Heart left ventricle (tissue), 16 donors: ENCODE measurements around the gene CLNK. TPM values are rescaled to one million over a fixed set of nuclear protein-coding genes. Genes with fewer than 3 reads are reported as not detected.
A peak's percentile ranks its signal among the peaks of the same experiment; 100 is the strongest.

Experiments
- ATAC-seq, 4 donors: fragments of 200-7000 bp; cut with Tn5 transposase; one replicate each; pipeline ENCODE4 v1.9.1; 2020 to 2022; ENCODE audit warnings: moderate library complexity in 4 of 4, mild to moderate bottlenecking in 3 of 4, moderate number of reproducible peaks in 1 of 4
- DNase-seq, 5 donors: peaks; one replicate each; pipeline ENCODE4 v3.0.0-alpha.2; 2020
- H3K27ac ChIP-seq, 12 donors: fragments of 200-600 bp; sonication (generic) in 4 of 12; one replicate each; pipeline versions ENCODE4 v1.5.0 to v1.8.0; 2016 to 2022; ENCODE audit warnings: mild to moderate bottlenecking in 2 of 12
- H3K27me3 ChIP-seq, 9 donors: fragments of 200-600 bp; sonication (generic) in 2 of 9; one replicate each; pipeline versions ENCODE4 v1.5.1 to v1.8.0; 2016 to 2022; ENCODE audit warnings: mild to moderate bottlenecking in 3 of 9
- H3K36me3 ChIP-seq, 9 donors: fragments of 200-600 bp; sonication (generic) in 2 of 9; one replicate each; pipeline versions ENCODE4 v1.5.0 to v1.8.0; 2018 to 2022; ENCODE audit warnings: mild to moderate bottlenecking in 2 of 9
- H3K4me1 ChIP-seq, 12 donors: fragments of 200-600 bp; sonication (generic) in 4 of 12; one replicate each; pipeline versions ENCODE4 v1.5.0 to v1.8.0; 2016 to 2022; ENCODE audit warnings: mild to moderate bottlenecking in 3 of 12
- H3K4me3 ChIP-seq, 12 donors: fragments of 200-600 bp; sonication (generic) in 4 of 12; one replicate each; pipeline versions ENCODE4 v1.5.0 to v1.8.0; 2017 to 2022; ENCODE audit warnings: mild to moderate bottlenecking in 9 of 12, moderate library complexity in 4 of 12
- H3K9me3 ChIP-seq, 12 donors: fragments of 200-600 bp; sonication (generic) in 4 of 12; one replicate each; pipeline versions ENCODE4 v1.5.0 to v1.8.0; 2016 to 2022; ENCODE audit warnings: mild to moderate bottlenecking in 1 of 12
- POLR2A ChIP-seq, 2 donors: fragments of 450-650 bp; IDR thresholded peaks; one replicate each; pipeline ENCODE4 v1.6.1; 2017; ENCODE audit warnings: antibody characterized with exemption in 2 of 2, mild to moderate bottlenecking in 2 of 2, moderate library complexity in 2 of 2
- WGBS, 4 donors: extraction: QIAGEN DNeasy Blood & Tissue Kit in 2 of 4; methylation state at CpG; one replicate each; pipeline versions ENCODE4 v1.1.5 to v1.1.7; 2013 to 2018; 5-methylcytosine and 5-hydroxymethylcytosine counted together
- intact Hi-C, 10 donors: fragments of 100-400 bp; cut with DNase I; formaldehyde crosslinking; loops; one replicate each; pipeline versions ENCODE4 v1.11.1 to v1.14.2; 2022
- polyA plus RNA-seq, 2 donors: library from polyadenylated mRNA; stranded (reverse); fragments of 200-250 nt; gene quantifications; one replicate each; pipeline ENCODE4 v1.2.3, GENCODE V29; 2013
- total RNA-seq, 9 donors: library from RNA; depleted of rRNA in 2 of 9; stranded (reverse); fragments of >200 nt in 2 of 9; fragmentation: NEBNext Ultra II Directional in 3 of 9; extraction: Animal tissue kit (Norgen Biotek cat#: 25700) in 3 of 9; gene quantifications; one replicate each; pipeline versions ENCODE4 v1.1.0 to v1.2.4, GENCODE V29; 2016 to 2023
- TF ChIP-seq, protein P1 (sequence below), 12 donors: fragments of 200-600 bp; sonication (generic) in 4 of 12; IDR thresholded peaks; one replicate each; pipeline versions ENCODE4 v1.5.0 to v1.8.0; 2018 to 2022; ENCODE audit warnings: antibody characterized with exemption in 12 of 12, mild to moderate bottlenecking in 5 of 12
- donor health status: ischemic (EF 13 %, LVEDD 7.1; RV severe dilation, severe dysfunction).
- donor health status: healthy with polysubstance abuse.
- donor health status: DM: no; HTN: yes; CAD: no.
- donor health status: DM: no; HTN: no; CAD: no.
- donor health status: ischemic (EF 25% LVEDD 6.9; RV normal size, moderate dysfunction).
- donor health status: ischemic (EF 25% LVEDD 5.7; RV mildly dilated, moderate dysfunction).
- donor health status: healthy.
- donor health status: DM: yes; HTN: yes; CAD: no.
- donor health status: ischemic (EF 35%, LVEDD 5.7; RV mildly dilated, moderate dysfunction).
- donor health status: nonischemic (EF 11% LVEDD 7.7; RV severe dilation, severe dysfunction).
- donor health status: DM: yes; HTN: yes; CAD: no.
- donor health status: PGD.
- donor health status: ischemic (EF 29% LVEDD 5.4; RV normal size, mild dysfunction).
- donor health status: nonischemic (EF 23%, LVEDD 6.1; RV moderate dilation, normal function).

The CLNK gene
- total and polyA plus RNA-seq, 11 donors, result 0.01 to 0.16 (median 0.11) TPM; not detected in 8

DNA sequence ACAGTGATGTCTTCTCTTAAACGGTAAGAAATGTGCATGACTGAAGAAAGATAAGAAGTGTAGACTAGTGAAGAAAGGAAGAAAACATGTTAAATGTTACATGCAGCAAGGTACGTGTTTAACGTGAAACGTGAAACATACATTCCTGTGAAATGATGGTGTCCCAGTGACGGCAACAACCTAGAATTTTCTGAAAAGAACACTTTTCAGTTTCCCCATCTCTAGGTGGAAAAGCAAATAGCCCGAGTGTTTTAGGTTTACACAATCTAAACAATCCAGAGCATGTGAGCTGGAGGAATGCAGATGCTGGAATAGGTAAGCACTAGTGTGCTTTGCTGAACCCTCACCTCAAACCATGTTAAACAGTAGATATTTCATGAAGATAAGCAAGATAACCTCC, 60.7 kb downstream of the CLNK start:
- H3K27me3 ChIP-seq, result peaks cover 0 to 23% (median 0%) of the 10 kb centered on the region in 9 donors
- DNase-seq (no peak), ATAC-seq (no peak)
- TF ChIP-seq, protein P1, sequence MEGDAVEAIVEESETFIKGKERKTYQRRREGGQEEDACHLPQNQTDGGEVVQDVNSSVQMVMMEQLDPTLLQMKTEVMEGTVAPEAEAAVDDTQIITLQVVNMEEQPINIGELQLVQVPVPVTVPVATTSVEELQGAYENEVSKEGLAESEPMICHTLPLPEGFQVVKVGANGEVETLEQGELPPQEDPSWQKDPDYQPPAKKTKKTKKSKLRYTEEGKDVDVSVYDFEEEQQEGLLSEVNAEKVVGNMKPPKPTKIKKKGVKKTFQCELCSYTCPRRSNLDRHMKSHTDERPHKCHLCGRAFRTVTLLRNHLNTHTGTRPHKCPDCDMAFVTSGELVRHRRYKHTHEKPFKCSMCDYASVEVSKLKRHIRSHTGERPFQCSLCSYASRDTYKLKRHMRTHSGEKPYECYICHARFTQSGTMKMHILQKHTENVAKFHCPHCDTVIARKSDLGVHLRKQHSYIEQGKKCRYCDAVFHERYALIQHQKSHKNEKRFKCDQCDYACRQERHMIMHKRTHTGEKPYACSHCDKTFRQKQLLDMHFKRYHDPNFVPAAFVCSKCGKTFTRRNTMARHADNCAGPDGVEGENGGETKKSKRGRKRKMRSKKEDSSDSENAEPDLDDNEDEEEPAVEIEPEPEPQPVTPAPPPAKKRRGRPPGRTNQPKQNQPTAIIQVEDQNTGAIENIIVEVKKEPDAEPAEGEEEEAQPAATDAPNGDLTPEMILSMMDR (IDR thresholded peaks at IDR 0.05), result no peak
- no peak for TF ChIP-seq POLR2A (IDR thresholded peaks at IDR 0.05)
- intact Hi-C loops, result no loop called here
- H3K4me1 ChIP-seq, result no peaks in the 10 kb centered on the region
- H3K9me3 ChIP-seq, result no peaks in the 10 kb centered on the region
- no peaks in the 10 kb centered on the region for H3K36me3 ChIP-seq
- H3K4me3 ChIP-seq, result no peak overlapping the region
- no peak overlapping the region for H3K27ac ChIP-seq
- WGBS, 4 donors, result 75 to 78% (median 76%) methylated on average over 6 of the region's 6 CpGs

DNA sequence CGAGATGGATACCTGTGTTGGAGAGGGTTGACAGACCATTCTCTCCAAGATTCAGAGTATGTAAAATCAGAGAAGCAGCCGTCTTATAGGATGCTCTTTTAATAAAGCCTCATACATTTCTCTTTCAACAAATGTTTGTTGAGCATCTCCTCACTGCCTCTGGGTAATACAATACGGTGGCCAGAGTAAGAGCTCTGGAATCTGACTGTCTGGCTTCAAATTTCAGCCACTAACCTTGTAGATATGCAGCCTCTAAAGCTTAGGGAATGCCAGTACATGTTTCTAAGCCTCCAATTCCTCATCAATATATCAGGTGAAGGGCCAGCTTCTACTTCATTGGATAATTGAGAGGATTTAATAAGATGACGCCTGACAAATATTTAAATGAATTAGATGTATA, 61.3 kb downstream of the CLNK start:
- intact Hi-C loops, result no loop called here
- Histone ChIP-seq H3K4me3 (no peak overlapping the region), H3K36me3 (no peaks in the 10 kb centered on the region), H3K27me3 (peaks cover 0 to 23% (median 0%) of the 10 kb centered on the region in 9 donors), H3K4me1 (no peaks in the 10 kb centered on the region), H3K27ac (no peak overlapping the region), H3K9me3 (no peaks in the 10 kb centered on the region)
- ATAC-seq (no peak), DNase-seq (no peak)
- 55 to 78% (median 66%) methylated on average over 4 of the region's 4 CpGs for WGBS, 4 donors
- TF ChIP-seq POLR2A (IDR thresholded peaks at IDR 0.05), result no peak
- TF ChIP-seq, protein P1 (IDR thresholded peaks at IDR 0.05), result no peak

DNA sequence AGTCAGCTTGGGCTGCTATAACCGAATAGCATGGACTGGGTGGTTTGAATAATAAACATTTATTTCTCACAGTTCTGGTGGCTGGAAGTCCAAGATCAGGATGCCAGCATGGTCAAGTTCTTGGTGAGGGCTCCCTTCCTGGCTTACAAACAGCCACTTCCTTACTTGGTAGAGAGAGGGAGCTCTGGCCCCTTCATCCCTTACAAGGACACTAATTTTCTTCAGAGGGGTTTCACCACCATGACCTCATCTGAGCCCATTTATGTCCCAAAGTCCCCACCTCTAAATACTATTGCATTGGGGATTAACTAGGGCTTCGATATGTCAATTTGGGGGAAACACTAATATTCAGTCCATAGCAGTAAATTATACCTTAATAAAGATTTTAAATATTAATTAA, 61.8 kb downstream of the CLNK start:
- DNase-seq (no peak), ATAC-seq (no peak)
- Histone ChIP-seq H3K27me3 (peaks cover 0 to 23% (median 0%) of the 10 kb centered on the region in 9 donors), H3K36me3 (no peaks in the 10 kb centered on the region), H3K4me1 (no peaks in the 10 kb centered on the region), H3K9me3 (no peaks in the 10 kb centered on the region), H3K27ac (no peak overlapping the region), H3K4me3 (no peak overlapping the region)
- intact Hi-C loops, result no loop called here
- WGBS, 4 donors, result 83 to 95% (median 93%) methylated on average over 2 of the region's 2 CpGs
- no peak for TF ChIP-seq POLR2A (IDR thresholded peaks at IDR 0.05)
- TF ChIP-seq, protein P1 (IDR thresholded peaks at IDR 0.05), result peak in 2 of 12 donors; percentile 9 to 12

DNA sequence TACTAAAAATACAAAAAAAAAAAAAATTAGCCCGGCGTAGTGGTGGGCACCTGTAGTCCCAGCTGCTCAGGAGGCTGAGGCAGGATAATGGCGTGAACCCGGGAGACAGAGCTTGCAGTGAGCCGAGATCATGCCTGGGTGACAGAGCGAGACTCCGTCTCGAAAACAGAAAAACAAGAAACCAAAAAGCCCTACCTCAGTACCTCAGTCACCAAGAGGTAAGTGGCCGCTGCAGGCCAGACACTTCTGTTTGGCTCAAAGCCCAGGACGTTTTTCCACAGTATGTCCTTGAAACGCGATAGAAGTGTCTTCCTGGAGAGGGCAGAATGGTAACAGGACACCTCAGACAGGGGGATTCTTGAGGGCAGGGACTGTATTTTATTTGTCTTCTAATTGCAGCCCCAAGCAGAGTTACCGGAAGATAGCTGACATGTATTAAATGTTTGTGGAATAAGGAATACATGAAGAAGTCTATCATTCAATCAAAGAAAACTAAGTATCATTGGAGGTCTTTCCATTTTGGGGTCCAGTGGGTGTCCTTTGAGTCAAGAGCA, 63.6 kb downstream of the CLNK start:
- no peaks in the 10 kb centered on the region for H3K9me3 ChIP-seq

More for the DNA sequence above, 63.6 kb downstream of the CLNK start:
- intact Hi-C loops, result no loop called here
- H3K36me3 ChIP-seq, result no peaks in the 10 kb centered on the region
- no peaks in the 10 kb centered on the region for H3K4me1 ChIP-seq
- TF ChIP-seq POLR2A (IDR thresholded peaks at IDR 0.05), result no peak
- TF ChIP-seq, protein P1 (IDR thresholded peaks at IDR 0.05), result no peak
- 66 to 71% (median 70%) methylated on average over 13 of the region's 13 CpGs for WGBS, 4 donors
- DNase-seq (no peak), ATAC-seq (no peak)
- H3K27me3 ChIP-seq, result peaks cover 0 to 12% (median 0%) of the 10 kb centered on the region in 9 donors
- H3K4me3 ChIP-seq, result no peak overlapping the region
- no peak overlapping the region for H3K27ac ChIP-seq
